ENCODE measurements around the gene PTTG1.
"Not testable (repeated sequence)": the region's sequence is repeated elsewhere in the genome, so short reads cannot be mapped to it uniquely, and the experiment has no call there.

PTTG1 gene

DNA sequence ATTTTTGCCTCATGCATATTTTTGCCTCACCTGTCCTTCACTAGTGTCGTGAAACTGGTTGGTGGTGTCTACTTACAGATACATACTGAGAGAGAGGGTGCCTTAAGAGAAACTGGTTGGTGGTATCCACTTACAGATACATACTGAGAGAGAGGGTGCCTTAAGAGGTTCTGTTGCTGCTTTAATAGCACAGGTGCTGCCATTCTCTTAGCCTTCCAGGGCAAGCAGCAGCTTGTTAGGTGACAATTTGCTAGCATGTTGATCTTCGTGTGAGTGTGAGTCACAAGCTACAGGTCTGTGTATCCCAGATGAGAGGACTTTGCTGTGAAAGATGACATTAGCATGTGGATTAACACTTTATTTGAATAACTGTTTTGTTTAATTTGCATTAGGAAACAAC lies 1.4 kb downstream of the PTTG1 start:
- DNase-seq (ENCODE audit: low spot score): no peak

DNA sequence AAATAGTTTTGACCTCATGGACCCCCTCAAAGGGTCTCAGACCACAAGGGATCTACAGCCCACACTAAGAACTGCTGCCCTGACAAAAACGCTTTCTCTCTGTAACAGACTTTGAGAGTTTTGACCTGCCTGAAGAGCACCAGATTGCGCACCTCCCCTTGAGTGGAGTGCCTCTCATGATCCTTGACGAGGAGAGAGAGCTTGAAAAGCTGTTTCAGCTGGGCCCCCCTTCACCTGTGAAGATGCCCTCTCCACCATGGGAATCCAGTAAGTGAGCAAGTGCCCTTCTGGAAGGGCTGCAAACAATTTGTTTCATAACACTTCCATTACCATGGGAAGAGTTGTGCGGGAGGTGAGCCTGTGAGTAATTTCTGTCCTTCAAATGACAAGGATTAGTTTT lies 6.0 kb downstream of the PTTG1 start:
- no peak for DNase-seq (ENCODE audit: low spot score)

DNA sequence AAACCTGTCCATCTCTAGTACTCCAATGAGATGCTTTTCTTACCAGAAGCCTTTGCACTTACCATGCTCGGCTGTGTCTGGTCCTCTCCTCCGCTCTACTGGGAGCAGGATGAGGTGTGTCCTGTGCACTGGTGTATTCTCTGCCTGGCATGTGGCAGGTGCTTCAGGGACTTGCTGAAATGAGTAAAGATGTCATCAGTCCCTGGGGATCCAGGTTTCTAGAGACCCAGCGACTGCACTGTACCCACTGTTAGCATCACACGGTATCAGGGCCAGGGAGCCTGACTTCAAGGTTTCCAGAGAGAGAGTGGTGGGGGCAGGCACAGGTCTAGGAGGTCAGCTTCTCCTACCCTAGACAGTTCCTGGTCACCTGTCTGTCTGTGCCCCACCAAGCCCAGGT lies 10.5 kb downstream of the PTTG1 start:
- peak; percentile 48 for DNase-seq (ENCODE audit: low spot score)

DNA sequence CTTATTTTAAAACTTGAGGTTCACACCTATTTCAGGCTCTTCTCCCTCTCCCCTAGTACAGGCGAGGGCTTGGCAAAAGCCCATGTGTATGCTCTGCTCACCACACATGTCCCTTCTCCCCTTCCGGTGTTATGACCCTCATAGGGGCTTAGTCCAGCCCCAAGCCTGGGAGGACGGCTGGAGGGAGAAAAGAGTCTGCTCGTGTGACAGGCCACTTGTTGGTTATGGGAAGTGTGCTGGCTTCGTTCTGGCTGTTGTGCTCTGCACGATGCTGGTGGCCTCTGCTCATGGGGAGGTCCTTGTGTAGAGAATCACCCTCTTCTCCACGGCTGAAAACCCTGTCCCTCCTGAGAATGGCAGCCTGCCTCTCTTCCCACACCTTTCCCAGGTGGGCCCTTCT lies 11.1 kb downstream of the PTTG1 start:
- DNase-seq (ENCODE audit: low spot score): no peak

DNA sequence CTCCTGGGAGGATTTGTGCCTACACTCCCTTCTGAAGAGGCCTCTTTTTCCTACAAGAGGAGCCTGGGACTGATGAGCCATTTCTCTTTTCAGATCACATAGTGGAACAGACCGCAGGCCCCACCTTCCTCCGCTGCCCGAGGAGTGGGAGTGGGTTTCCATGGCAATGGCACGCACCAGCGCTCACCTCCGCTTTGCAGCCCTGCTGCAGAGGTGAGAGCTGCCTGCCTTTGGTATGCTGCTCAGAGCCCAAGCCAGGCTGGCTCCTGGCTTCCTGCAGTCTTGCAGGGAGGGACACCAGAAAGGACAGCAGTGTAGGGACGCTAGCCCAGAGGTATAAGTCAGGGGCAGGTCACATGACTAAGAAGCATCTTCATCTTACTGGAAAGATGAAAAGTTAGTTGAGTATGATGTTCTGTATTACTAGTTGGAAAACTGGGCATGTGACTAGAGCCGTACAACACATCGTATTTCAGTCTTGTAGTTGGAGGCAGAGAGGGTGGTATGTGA lies 12.4 kb downstream of the PTTG1 start:
- DNase-seq (ENCODE audit: low spot score): peak; percentile 72

DNA sequence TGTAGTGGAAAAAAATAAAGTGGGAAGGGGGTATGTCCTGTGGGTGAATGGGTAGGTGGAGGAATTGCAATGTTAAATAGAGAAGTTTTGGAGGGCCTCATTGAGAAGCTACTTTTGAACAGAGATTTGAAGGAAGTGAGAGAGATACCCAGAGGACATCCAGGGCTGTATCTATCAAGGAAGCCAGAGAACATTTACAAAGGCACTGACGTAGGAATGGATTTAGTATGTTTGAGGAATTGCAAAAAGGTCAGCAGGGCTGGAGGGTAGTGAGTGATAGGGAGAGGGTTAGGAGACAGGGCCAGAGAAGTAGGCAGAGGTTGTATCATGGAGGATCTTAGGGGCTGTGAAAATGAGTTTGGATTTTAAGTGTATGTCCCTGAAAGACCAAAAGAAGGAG lies 13.9 kb downstream of the PTTG1 start:
- no peak for DNase-seq (ENCODE audit: low spot score)

DNA sequence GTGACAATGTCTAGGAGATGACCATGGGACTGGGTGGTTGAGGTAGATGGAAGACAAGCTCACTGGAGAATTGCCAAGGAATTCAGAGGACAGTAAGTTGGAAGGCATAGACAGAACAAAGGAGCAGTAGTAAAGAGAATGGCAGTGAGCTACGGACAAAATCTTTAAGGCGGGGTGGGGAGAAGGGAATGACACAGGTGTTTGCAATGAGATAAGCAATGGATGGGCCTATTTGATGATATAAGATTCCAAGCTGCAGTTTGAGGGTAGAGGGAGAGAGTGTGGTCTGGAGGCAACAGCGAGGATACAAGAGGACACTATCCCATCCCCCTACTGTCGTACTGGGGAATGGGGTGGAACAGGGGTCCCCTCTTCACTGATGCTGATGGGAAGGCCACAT lies 14.4 kb downstream of the PTTG1 start:
- no peak for DNase-seq (ENCODE audit: low spot score)

DNA sequence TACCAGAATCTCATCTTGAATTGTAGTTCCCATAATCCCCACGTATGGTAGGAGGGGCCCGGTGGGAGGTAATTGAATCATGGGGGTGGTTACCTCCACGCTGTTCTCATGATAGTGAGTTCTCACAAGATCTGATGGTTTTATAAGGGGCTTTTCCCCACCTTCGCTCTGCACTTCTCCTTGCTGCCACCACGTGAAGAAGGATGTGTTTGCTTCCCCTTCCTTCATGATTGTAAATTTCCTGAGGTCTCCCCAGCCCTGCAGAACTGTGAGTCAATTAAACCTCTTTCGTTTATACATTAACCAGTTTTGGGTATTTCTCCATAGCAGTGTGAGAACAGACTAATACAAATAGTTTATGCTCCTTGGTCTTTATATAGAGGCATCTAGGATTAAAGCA lies 15.0 kb downstream of the PTTG1 start:
- not testable (repeated sequence) for DNase-seq (ENCODE audit: low spot score)

DNA sequence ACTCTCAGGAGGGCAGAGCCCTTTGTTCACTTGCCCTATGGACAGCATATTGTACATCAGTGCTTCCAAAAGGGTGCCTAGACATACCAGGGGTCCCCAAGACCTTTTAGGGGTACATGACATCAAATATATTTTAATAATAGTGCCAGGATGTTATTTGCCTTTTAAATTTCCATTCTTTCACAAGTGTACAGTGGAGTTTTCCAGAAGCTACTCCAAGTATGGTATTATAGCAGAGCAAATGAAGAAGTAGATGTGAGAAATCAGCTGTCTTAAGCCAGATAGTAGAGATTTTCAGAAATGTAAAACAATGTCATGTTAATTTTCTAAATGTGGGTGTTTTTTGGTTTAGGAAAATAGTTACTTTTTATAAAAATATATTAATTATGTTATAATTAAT lies 15.6 kb downstream of the PTTG1 start:
- DNase-seq (ENCODE audit: low spot score): no peak

DNA sequence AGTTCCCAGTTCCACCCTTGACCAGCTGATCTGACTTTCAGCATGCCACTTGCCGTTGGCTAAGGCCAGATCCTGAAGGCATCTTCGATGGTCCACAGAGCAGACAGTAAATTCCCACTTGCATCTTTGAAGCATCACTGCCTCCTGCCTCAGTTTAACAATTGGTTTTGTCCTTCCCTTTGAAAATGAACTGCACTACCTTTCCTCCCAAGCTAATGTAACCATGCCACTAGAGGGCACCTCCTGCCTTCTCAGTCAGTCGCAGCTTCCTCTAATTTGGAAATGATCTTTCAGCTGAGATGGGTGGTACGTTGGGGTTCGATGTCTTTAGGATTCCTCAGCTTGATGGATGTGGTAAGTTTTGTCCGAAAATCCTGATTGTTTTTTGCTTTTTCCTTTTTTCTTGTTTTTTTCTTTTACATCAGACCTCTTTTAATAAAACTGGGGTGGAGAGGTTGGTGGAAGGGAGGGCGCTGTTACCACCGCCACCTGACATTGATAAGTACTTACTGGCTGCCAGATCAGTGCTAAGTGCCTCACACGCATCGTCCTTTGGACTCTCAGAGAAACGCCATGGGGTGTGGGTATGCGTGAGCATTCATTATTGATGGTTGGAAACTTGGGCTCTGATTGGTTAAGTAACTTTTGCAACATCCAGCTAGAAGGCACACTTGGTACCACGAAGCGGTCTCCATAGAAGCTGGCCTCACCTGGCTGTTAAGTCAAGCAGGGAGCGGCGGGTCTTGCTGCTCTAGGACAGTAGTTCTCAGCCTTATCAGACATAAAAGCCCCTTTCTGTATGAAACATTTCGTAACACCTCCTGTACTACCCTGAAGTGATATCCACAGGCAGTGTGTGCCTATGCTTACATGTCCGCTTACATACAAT lies 16.9 kb downstream of the PTTG1 start:
- DNase-seq (ENCODE audit: low spot score): peak; percentile 68

DNA sequence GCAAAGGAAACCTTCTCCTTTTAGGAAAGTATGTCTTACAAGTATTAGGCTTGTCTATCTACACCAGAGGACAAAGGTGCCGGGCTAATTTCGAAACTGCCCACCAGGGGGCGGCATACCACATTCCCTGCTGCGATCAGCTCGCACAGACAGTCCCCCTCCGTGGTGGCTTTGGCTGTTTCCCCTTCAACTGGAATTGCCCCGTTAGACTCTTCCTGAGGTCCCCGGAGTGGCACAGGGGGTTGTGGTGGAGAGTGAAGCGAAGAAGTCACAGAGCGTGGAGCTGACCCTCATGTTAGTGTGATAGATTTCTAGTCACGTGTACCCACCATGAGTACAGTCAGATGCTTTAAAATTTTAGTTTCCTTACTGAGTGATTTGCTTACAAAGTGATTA lies 17.5 kb downstream of the PTTG1 start:
- DNase-seq (ENCODE audit: low spot score): peak; percentile 81

DNA sequence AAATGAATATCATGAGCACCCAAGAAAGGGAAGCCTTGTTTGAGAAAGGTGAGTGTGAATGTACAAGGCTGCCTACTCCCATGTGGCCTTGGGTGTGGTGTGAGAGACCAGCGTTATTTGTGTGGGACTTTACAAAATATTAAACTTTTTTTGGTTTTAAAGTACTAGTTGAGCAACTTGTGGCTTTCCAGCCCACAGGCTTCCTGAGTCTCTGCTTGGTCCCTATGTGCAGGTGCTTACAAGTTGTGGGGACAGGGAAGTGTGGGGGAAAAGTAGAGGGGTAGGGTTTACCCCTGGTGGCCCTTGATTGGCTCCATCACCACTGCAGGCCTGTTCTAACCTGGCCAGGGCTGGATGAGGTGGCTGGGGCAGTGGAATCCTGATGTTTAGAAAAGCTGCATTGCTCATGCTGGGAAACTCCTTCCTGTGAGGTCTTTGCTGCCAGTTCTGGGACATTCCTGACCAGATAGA lies 19.7 kb downstream of the PTTG1 start:
- no peak for DNase-seq (ENCODE audit: low spot score)

DNA sequence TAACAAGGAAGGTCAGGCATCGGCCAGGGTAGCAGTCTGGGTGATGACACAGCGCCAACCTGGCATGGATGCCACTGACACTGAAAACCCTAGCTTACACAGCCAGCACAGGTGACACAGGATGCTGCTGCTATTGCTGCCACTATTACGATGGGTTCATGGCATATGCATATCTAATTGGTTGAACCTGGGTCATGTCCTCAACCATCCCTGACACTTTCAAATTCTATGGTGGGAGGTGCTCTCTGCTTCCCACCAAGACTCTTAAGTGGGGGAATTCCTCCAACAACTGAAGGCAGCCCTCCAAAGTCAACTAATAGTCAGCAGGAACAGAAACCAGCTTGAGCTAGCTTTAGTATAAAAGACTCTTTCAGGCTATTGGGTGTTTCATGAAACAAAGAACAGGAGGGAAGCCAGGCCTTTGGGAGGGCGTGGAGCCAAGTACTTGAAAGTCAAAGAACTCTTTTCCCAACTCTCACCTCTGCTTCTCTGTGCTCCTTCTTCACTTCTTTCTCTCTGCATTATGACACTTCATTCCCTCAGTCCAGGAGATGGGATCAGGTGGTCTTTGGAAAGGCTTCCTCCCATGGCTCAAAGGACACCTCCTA lies 21.3 kb downstream of the PTTG1 start:
- DNase-seq (ENCODE audit: low spot score): no peak

DNA sequence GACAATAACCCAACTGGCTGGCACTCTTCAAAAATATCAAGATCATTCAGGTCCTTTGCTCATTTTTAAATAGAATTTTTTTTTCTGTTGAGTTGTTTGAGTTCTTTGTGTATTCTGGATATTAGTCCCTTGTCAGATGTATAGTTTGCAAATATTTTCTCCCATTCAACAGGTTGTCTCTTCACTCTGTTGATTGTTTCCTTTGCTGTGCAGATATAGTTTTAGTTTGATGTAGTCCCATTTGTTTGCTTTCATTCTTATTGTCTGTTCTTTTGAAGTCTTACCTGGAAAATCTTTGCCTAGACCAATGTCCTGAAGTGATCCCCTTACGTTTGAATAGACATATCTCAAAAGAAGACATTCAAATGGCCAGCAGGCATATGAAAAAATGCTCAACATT lies 22.8 kb downstream of the PTTG1 start:
- no peak for DNase-seq (ENCODE audit: low spot score)

DNA sequence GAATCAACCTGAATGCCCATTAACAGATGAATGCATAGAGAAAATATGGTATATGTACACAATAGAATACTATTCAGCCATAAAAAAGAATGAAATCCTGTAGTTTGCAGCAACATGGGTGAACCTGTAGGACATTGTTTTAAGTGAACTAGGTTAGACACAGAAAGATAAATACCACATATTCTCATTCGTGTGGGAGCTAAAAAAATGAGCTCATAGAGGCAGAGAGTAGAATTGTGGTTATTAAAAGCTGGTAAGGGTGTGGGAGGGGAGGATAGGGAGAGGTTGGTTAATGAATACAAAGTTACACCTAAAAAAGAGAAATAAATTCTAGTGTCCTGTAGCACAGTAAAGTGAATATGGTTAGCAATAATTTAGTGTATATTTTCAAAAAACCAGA lies 23.5 kb downstream of the PTTG1 start:
- DNase-seq (ENCODE audit: low spot score): no peak

DNA sequence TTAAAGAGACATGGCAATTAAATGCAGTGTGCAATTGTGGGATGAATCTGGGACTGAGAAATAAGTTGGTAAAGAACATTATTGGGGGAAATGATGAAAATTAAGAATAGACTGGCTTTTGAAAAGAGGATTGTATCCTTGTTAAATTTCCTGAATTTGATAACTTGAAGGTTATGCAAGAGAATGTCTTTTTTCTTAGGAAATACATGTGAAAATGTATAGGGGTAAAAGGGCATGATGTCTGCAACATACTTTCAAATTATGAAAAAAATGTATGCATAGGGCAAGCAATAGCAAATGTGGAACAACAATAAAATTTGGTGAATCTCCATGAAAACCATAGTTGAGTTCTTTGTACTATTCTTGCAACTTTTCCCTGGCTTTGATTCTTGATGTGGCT lies 24.1 kb downstream of the PTTG1 start:
- no peak for DNase-seq (ENCODE audit: low spot score)

DNA sequence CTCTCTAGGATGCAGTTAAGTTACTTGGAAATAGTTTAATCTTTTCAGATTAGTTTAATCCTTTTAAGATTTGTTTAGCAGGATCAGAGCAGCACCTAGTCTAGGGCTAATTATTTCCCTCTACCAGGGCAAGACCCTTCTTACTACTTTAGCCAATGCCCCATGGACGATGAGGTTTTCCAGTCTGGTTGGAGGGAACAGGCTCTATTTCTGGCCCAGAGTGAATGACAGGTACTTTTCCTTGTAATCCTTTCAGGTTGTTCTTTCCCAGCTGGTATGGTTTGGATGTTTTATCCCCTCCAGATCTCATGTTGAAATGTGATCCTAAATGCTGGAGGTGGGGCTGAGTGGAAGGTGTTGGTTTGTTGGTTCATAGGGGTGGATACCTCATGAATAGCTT lies 27.2 kb downstream of the PTTG1 start:
- no peak for DNase-seq (ENCODE audit: low spot score)

DNA sequence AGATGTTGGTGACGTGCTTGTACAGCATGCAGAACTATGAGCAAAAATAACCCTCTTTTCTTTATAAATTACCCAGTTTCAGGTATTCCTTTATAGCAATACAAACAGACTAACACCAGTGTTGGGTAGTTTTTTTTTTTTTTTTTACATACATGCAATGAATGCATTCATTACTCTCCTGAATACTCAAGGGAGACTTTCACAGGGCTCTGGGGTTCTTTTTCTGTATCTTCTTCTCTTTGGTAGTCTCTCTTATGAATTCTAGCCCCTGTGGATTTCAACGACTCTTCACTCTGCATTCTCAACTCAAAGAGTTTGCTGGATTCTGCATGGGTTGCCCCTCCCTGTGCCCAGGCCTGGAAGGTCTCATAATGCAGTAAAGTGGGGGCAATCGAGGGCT lies 27.8 kb downstream of the PTTG1 start:
- DNase-seq (ENCODE audit: low spot score): no peak

DNA sequence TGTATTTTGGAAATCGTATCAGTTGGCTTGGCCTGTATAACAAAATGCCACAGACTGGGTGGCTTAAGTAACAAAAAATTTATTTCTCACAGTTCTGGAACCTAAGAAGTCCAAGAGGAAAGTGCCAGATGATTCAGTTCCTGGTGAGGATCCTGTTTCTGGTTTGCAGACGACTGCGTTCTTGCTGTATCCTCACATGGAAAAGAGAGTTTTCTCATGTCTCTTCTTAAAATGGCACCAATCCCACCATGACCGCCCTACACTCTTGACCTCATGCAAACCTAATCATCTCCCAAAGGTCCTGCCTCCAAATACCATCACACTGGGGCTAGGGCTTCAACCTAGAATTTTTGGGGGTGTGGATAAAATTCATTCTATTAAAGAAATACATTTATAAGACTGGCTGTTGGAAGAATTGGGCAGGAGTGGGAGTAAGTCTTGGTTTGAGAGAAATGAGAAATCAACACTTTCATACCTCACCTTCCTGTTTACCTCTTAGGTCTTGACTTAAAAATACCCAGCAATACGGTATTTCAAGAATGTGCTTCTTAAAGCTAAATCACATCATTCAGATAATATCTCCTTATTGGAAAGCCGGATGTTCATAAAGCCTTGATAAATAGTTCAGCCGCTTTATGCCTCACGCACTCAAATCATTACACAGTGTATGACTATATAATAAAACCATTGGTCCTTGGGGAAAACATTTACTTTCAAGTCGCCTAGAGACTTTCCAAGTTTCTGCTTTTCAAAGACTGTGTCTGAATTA lies 28.7 kb downstream of the PTTG1 start:
- no peak for DNase-seq (ENCODE audit: low spot score)

DNA sequence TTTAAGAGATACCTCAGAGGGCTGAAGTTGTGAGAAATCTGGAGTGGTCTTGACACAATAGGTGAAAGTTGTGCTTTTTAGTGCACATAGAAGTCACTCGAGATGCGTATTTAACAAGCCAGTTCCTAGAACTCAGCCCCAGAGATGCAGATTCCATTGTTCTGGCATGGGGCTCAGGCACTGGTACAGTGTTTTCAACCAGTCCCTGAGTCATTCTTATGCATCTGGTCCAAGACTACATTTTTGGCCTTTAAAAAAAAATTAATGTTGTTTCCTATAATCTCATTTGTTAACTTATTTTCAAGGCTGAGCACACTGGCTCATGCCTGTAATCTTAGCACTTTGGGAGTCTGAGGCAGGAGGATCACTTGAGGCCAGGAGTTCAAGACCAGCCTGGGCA lies 29.6 kb downstream of the PTTG1 start:
- DNase-seq (ENCODE audit: low spot score): no peak

DNA sequence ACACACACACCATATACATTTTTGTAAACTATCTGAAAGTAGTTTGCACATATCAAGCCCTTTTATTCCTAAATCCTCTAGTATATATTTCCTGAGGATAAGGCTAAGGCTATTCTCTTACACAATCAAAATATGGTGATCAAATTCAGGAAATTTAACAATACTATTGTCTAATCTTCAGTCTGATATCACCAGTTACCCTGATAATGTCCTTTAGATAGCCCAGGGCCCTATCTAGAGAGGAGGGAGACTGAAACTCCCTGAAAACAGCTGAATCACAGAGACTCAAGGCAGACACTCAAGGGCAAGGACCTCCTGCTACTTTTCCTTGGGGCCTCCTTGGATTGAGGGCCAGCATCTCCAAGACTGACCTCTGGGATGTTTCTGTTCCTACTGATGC lies 30.4 kb downstream of the PTTG1 start:
- no peak for DNase-seq (ENCODE audit: low spot score)

DNA sequence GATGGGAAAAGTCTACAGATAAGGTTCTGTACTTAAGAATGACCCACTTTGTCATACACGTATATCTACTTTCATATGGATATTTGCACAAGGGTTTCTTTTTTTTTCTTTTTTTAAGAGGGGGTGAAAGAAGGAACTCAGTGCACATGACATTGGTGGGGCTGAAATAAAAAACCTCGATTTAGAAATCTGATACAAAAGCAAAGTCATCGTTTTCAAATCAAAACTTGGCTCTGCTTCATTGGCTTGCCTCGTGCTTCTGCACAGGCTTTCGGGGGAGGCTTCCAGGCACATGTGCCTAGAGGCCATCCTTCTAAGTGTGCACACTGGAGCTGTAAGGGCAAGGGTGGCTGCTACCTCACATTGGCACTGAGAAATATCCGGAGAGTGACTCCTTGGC lies 31.1 kb downstream of the PTTG1 start:
- DNase-seq (ENCODE audit: low spot score): no peak

DNA sequence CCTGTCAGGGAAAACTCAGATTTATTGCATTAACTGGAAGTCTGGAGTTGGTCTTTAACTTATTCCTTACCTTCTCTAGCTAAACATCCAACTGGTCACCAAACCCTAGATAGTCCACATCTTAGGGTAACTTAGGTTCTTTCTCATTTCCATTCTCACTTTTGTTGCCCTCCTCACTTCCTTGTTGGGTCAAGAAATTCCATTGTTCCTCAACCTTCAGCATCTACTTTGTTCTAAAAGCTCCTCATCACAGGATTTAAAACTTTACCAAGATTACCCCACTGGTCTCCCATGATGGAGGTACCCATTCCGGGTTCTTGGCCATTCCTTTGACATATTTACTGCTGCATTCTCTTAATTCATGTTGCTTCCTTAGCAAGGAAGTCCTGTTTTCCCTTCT lies 32.1 kb downstream of the PTTG1 start:
- DNase-seq (ENCODE audit: low spot score): no peak
